IMR-90 (cell line): ENCODE data around the gene LGALS16. TPM values are rescaled to one million over a fixed set of nuclear protein-coding genes. Genes with fewer than 3 reads are reported as not detected.
"Not testable (repeated sequence)": the region's sequence is repeated elsewhere in the genome, so short reads cannot be mapped to it uniquely, and the experiment has no call there.

Experiments
- ATAC-seq: fragments of 200-7000 bp; cut with Tn5 transposase; 2 replicates; pipeline ENCODE4 v1.9.1; 2020; ENCODE audit warnings: low read depth, mild to moderate bottlenecking, moderate library complexity
- BruUV-seq: library from RNA; stranded (reverse); fragments of 400-500 nt; replicated peaks from 2 replicates; lab custom pipeline; 2021; lab: Mats Ljungman, UMichigan
- CTCF ChIA-PET: fragments of 300-600 bp; formaldehyde crosslinking; extraction: SDS; loops from one replicate; lab custom pipeline; 2021; ENCODE audit warnings: antibody characterized with exemption; lab: Yijun Ruan, JAX
- POLR2A ChIA-PET: fragments of 300-600 bp; sonication (Branson Sonifier 250); formaldehyde crosslinking; loops from one replicate; lab custom pipeline; 2022; ENCODE audit warnings: antibody characterized with exemption; ENCODE audit not compliant: unreplicated experiment; lab: Charles Lee
- DNase-seq: peaks from one replicate; pipeline ENCODE4 v3.0.0; 2013
- H2AFZ ChIP-seq: replicated peaks from 2 replicates; pipeline ENCODE3; 2013; ENCODE audit warnings: low read length, mild to moderate bottlenecking; ENCODE audit not compliant: poor library complexity
- H2AK5ac ChIP-seq: 2 replicates; pipeline ENCODE4 v1.6.1; 2013; ENCODE audit warnings: low read depth, low read length, inconsistent platforms
- H2AK9ac ChIP-seq: replicated peaks from 2 replicates; pipeline ENCODE3; 2013; ENCODE audit warnings: mild to moderate bottlenecking, low read depth, low read length, moderate library complexity; ENCODE audit not compliant: poor library complexity
- H2BK120ac ChIP-seq: 2 replicates; pipeline ENCODE4 v1.6.1; 2013; ENCODE audit warnings: low read depth, low read length, inconsistent platforms
- H2BK15ac ChIP-seq: 3 replicates; pipeline ENCODE4 v1.6.1; 2013; ENCODE audit warnings: low read depth, low read length, inconsistent platforms
- H2BK20ac ChIP-seq: 2 replicates; pipeline ENCODE4 v1.6.1; 2013; ENCODE audit warnings: low read depth, mild to moderate bottlenecking, inconsistent platforms, low read length, moderate library complexity
- H2BK5ac ChIP-seq: 2 replicates; pipeline ENCODE4 v1.6.1; 2013; ENCODE audit warnings: mild to moderate bottlenecking, low read depth, low read length, inconsistent platforms; ENCODE audit not compliant: poor library complexity, severe bottlenecking
- H3K14ac ChIP-seq: replicated peaks from 2 replicates; pipeline ENCODE4 v1.6.1; 2013; ENCODE audit warnings: low read depth, low read length, inconsistent platforms
- H3K18ac ChIP-seq: 2 replicates; pipeline ENCODE4 v1.6.1; 2013; ENCODE audit warnings: low read depth, low read length, control low read depth
- H3K23ac ChIP-seq: 2 replicates; pipeline ENCODE4 v1.6.1; 2013; ENCODE audit warnings: low read depth, low read length, inconsistent platforms
- H3K27ac ChIP-seq: 2 replicates; pipeline ENCODE4 v1.5.1; 2013; ENCODE audit warnings: mild to moderate bottlenecking, control low read depth, low read length; ENCODE audit not compliant: insufficient read depth
- H3K27me3 ChIP-seq: 2 replicates; pipeline ENCODE4 v1.6.1; 2013; ENCODE audit warnings: low read length; ENCODE audit not compliant: control insufficient read depth, insufficient read depth
- H3K36me3 ChIP-seq: 2 replicates; pipeline ENCODE4 v1.6.1; 2013; ENCODE audit warnings: low read length, mixed read lengths; ENCODE audit not compliant: control insufficient read depth, insufficient read depth
- H3K4ac ChIP-seq: 2 replicates; pipeline ENCODE4 v1.6.1; 2013; ENCODE audit warnings: low read depth, low read length, inconsistent platforms
- H3K4me1 ChIP-seq: 2 replicates; pipeline ENCODE4 v1.6.1; 2013; ENCODE audit warnings: low read length, mixed read lengths; ENCODE audit not compliant: control insufficient read depth, insufficient read depth
- H3K4me2 ChIP-seq: 2 replicates; pipeline ENCODE4 v1.6.1; 2013; ENCODE audit warnings: low read depth, mild to moderate bottlenecking, control low read depth, low read length, moderate library complexity
- H3K4me3 ChIP-seq: 2 replicates; pipeline ENCODE4 v1.5.1; 2013; ENCODE audit warnings: low read depth, mild to moderate bottlenecking, control low read depth, low read length, moderate library complexity; ENCODE audit not compliant: insufficient read depth
- H3K56ac ChIP-seq: 2 replicates; pipeline ENCODE4 v1.6.1; 2013; ENCODE audit warnings: low read length, inconsistent platforms; ENCODE audit not compliant: insufficient read depth; ENCODE audit errors: extremely low read depth
- H3K79me1 ChIP-seq, 2 experiments: 2 replicates each; pipeline ENCODE4 v1.6.1; 2013; ENCODE audit warnings: low read length in 2 of 2, inconsistent platforms in 1 of 2, low read depth in 1 of 2
- H3K9ac ChIP-seq: 2 replicates; pipeline ENCODE4 v1.6.1; 2013; ENCODE audit warnings: low read depth, low read length, control low read depth
- H3K9me1 ChIP-seq: 2 replicates; pipeline ENCODE4 v1.6.1; 2013; ENCODE audit warnings: low read length, inconsistent platforms; ENCODE audit not compliant: insufficient read depth
- H3K9me3 ChIP-seq: 2 replicates; pipeline ENCODE4 v1.6.1; 2013; ENCODE audit warnings: low read length; ENCODE audit not compliant: control insufficient read depth, insufficient read depth
- H4K20me1 ChIP-seq: 2 replicates; pipeline ENCODE4 v1.6.1; 2013; ENCODE audit warnings: low read length, inconsistent platforms; ENCODE audit not compliant: insufficient read depth
- H4K5ac ChIP-seq: 2 replicates; pipeline ENCODE4 v1.6.1; 2013; ENCODE audit warnings: mild to moderate bottlenecking, low read depth, low read length, control low read depth
- H4K8ac ChIP-seq, 2 experiments: 2 replicates each; pipeline ENCODE4 v1.6.1; 2013; ENCODE audit warnings: low read depth in 2 of 2, low read length in 2 of 2, control low read depth in 1 of 2, inconsistent platforms in 1 of 2
- H4K91ac ChIP-seq: 2 replicates; pipeline ENCODE4 v1.6.1; 2013; ENCODE audit warnings: low read depth, low read length, inconsistent platforms; ENCODE audit not compliant: insufficient read depth
- WGBS, 2 experiments: methylation state at CpG; one replicate each; pipeline versions ENCODE4 v1.1.5 to v1.1.7; 2013; ENCODE audit warnings: missing lambda C conversion rate in 2 of 2; ENCODE audit not compliant: insufficient read length in 1 of 2; ENCODE audit errors: extremely low coverage in 2 of 2; 5-methylcytosine and 5-hydroxymethylcytosine counted together
- dilution Hi-C: fragments of 300-500 bp; cut with HindIII; formaldehyde crosslinking; loops from one replicate; pipeline ENCODE4 v1.14.3; 2018; ENCODE audit warnings: low sequenced_read_pairs; ENCODE audit not compliant: unreplicated experiment
- in situ Hi-C: fragments of 300-500 bp; cut with MboI; formaldehyde crosslinking; loops from 3 replicates; pipeline ENCODE4 v1.14.3; 2019; ENCODE audit warnings: low sequenced_read_pairs, inconsistent platforms, mixed read lengths
- intact Hi-C: fragments of 100-400 bp; cut with micrococcal nuclease; formaldehyde crosslinking; loops from 2 replicates; pipeline ENCODE4 v1.10.0; 2022
- polyA plus RNA-seq, 3 experiments: library from polyadenylated mRNA; depleted of rRNA; stranded (reverse); fragments of >200 nt; gene quantifications; 2 replicates each; pipeline ENCODE4 v1.2.3, GENCODE V29; 2012; ENCODE audit warnings: low replicate concordance in 1 of 3
- total RNA-seq: library from RNA; depleted of rRNA; stranded (reverse); fragments of >200 nt; gene quantifications from 2 replicates; pipeline ENCODE4 v1.2.3, GENCODE V29; 2012

The LGALS16 gene
- total and polyA plus RNA-seq, 2 of the 4 experiments (the other 2 are of a cell fraction): not detected

DNA sequence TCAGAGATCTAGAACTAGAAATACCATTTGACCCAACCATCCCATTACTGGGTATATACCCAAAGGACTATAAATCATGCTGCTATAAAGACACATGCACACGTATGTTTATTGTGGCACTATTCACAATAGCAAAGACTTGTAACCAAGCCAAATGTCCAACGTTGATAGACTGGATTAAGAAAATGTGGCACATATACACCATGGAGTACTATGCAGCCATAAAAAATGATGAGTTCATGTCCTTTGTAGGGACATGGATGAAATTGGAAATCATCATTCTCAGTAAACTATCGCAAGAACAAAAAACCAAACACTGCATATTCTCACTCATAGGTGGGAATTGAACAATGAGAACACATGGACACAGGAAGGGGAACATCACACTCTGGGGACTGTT is 14.1 kb downstream of the LGALS16 start:
- ATAC-seq, H3K4ac ChIP-seq, H2BK20ac ChIP-seq, H2AK5ac ChIP-seq, H3K9ac ChIP-seq, H2AFZ ChIP-seq, H3K27ac ChIP-seq, H4K20me1 ChIP-seq, H3K9me3 ChIP-seq, H4K91ac ChIP-seq, H3K23ac ChIP-seq, H3K9me1 ChIP-seq, H4K5ac ChIP-seq, DNase-seq, H3K36me3 ChIP-seq, H2AK9ac ChIP-seq, H3K56ac ChIP-seq, H3K4me2 ChIP-seq, H3K4me1 ChIP-seq, H2BK120ac ChIP-seq, H4K8ac ChIP-seq, H3K14ac ChIP-seq, H2BK5ac ChIP-seq, H3K27me3 ChIP-seq, H3K18ac ChIP-seq, BruUV-seq, POLR2A ChIA-PET, CTCF ChIA-PET, H3K4me3 ChIP-seq, H3K79me1 ChIP-seq, H2BK15ac ChIP-seq, dilution Hi-C loops: not testable (repeated sequence)
- WGBS, 2 experiments: no CpG with 5 or more reads among the region's 3 CpGs
- in situ Hi-C loops (loop anchor here (10.0 kb wide), 1 partner anchor 115 kb away; no protein-coding TSS in a partner anchor), intact Hi-C loops (loop anchor here (5.0 kb wide), 1 partner anchor 173 kb away; the partner anchor contains the start of gene DLL3)
